SK-MEL-5 (cell line): ENCODE results near the gene CCR1. TPM values are rescaled to one million over a fixed set of nuclear protein-coding genes. Genes with fewer than 3 reads are reported as not detected.
"Not testable (repeated sequence)": the region's sequence is repeated elsewhere in the genome, so short reads cannot be mapped to it uniquely, and the experiment has no call there.

Experiments used
- DNase-seq: peaks from one replicate; pipeline ENCODE4 v3.0.0-alpha.2; 2016; ENCODE audit warnings: low read depth, low spot score
- in situ Hi-C: cut with HindIII; loops from 2 replicates; pipeline ENCODE4 v1.10.0; 2016; ENCODE audit warnings: low sequenced_read_pairs, high pct_unique_total_duplicates, low pct_unique_long_range_greater_than_20kb
- total RNA-seq: library from RNA; depleted of rRNA; stranded (reverse); fragments of >200 nt; shearing (Covaris generic); gene quantifications from 2 replicates; pipeline ENCODE4 v1.2.3, GENCODE V29; 2014

Gene CCR1
- total RNA-seq, 1 experiment from 2014 or later = 1.0 TPM

DNA sequence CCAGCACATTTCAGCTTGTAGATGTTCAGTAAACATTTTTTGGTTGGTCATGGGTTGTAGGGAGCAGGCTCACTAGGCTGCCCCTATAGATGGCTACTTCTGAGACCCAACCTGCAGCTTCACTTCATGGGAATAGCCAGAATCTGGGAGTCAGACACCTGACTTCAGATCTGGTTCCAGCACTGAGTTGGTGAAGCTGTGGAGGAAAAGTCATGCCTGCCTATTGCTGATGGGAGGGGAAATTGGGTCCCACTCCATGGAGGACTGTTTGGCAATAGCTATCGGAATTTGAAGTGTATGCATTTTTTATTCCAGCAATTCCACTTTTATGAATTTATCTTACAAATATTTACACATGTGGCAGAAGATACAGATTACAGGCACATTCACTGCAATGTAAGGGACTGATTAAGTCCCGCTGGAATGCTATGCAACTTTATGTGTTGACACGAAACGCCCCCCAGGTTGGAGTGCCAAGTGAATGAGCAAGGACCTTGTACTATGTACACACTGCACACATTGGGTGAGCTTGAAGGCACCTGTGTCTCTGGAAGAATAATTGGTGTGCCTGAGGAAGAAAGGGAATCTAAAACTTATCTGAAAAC lies 7.8 kb upstream of the CCR1 start:
- DNase-seq = no peak
- in situ Hi-C loops = no loop called here

DNA sequence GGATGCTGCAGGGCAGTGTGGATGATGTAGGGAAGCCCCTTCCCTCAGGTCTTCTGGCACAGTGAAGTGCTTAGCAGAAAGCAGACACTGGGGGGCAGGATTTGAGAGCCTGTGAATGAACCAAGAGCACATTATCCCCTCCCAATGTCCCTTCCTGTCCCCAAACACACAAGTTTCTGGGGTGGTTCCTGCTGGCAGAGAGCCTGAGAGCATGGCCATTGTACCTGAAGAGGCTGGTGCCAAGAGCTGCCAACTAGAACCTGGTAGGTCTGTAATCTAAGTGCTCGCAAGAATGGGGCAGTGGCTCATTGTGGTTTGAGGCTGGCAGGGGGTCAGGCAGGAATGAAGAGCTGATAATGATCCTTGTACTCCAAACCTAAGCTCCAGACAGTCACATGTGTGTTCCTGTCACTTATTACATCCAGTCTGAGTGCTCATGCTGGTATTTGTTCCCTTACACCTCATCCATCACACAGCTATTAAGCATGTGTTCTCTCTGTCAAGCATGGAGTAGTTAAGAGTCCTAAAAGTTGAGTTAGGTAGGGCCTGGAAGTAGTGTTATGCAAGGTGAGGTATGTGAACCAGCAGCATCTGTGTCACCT lies 6.7 kb upstream of the CCR1 start:
- peak; percentile 42 for DNase-seq
- in situ Hi-C loops = no loop called here

DNA sequence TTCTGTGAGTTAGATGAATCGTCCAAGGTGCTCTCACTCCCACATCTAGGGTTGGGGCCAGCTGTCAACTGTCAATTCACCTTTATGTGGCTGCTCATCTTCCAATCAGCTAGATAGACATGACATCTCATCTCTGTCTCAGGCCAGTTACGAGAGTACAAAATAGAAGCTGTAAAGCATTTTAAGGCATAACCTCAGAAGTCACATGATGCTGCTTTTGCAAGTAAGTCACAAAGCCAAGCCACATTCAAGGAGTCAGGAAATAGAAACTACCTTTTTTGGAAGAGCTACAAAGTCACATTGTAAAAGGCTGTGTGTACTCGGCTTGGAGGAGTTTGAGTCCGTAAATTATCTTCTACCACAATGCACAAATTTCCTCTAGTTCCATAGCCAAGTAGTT lies 5.1 kb upstream of the CCR1 start:
- in situ Hi-C loops = no loop called here
- DNase-seq = no peak

DNA sequence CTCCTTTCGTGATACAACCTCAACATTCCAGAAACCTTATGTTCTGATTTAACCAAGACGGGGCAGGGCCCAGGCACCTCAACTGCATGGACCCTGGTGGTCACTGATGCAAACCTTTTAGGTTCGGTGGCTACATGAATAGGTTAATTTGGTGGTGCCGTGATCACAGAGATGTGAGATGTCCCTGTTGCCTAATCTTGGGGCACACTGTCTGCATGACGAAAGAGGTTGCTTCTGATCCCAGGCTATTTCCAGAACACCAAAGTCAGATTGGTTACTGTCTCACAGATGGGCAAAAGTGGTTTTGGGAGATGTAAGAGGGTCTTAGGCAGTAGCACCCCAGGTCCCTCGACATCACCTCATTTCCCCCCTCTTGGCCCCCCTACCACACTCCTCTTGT lies 4.0 kb upstream of the CCR1 start:
- no peak for DNase-seq
- in situ Hi-C loops = no loop called here

DNA sequence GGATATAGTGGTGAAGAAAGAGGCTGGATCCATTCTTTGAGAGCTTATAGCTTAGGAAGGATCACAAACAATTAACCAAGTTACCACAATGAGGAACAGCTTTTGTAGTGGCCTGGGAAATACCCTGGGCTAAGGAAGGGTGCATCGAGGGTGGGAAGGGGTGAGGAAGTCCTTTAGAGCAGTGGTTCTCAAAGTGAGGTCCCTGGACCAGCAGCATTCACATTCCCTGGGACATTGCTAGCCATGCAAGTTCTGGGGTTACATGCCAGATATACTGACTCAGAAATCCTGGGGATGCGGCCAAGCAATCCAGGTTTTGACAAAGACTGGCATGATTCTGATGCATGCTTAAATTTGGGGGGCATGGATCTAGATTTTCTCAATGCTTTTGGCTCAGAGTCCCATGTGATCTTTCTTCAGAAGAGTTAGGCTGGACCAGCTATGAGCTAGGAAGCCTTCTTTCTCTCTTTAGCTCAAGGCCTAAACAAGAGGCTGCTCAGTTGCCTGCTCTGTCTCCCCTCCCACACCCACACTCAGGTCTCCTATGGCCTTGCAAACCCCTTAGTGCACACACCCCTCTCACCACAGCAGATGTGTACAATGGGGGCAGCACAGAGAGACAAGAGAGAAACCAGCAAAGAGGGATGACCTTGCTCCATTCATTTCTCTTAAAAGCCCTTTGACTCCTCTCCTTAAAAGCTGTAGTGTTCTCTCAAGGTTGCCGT lies 1.8 kb upstream of the CCR1 start:
- no peak for DNase-seq

DNA sequence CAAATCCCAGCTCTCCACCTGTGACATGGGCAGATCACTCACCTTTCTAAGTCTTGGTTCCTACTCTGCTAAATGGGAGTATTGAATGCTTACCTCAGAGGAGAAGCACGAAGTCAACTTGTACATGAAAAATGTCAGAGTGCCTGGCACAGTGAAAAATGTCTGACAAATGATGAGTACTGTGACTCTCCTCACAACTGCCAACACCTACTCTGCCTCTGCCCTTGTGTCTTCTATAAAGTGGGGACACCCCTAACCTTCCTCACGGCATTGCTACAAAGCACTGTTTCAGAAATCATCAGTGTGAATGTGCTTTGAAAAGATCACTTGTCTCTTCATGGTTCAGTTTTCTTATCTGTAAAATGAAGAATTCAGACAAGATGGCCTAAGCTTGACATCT lies 940 bp upstream of the CCR1 start:
- in situ Hi-C loops = no loop called here

More for the DNA sequence above, 1.8 kb upstream of the CCR1 start:
- in situ Hi-C loops = no loop called here

DNA sequence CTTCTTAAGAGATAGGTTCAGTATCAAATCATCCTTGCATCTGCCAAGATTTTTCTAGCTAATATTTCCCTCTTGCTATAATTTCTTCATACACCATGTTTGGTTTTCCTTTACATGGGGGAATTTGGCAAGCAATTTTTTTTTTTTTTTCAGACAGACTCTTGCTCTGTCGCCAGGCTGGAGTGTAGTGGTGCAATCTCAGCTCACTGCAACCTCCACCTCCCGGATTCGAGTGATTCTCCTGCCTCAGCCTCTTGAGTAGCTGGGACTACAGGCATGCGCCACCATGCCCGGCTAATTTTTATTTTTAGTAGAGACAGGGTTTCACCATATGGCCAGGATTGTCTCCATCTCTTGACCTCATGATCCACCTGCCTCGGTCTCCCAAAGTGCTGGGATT lies 599 bp downstream of the CCR1 start:
- in situ Hi-C loops, DNase-seq: not testable (repeated sequence)

More for the DNA sequence above, 940 bp upstream of the CCR1 start:
- no peak for DNase-seq

DNA sequence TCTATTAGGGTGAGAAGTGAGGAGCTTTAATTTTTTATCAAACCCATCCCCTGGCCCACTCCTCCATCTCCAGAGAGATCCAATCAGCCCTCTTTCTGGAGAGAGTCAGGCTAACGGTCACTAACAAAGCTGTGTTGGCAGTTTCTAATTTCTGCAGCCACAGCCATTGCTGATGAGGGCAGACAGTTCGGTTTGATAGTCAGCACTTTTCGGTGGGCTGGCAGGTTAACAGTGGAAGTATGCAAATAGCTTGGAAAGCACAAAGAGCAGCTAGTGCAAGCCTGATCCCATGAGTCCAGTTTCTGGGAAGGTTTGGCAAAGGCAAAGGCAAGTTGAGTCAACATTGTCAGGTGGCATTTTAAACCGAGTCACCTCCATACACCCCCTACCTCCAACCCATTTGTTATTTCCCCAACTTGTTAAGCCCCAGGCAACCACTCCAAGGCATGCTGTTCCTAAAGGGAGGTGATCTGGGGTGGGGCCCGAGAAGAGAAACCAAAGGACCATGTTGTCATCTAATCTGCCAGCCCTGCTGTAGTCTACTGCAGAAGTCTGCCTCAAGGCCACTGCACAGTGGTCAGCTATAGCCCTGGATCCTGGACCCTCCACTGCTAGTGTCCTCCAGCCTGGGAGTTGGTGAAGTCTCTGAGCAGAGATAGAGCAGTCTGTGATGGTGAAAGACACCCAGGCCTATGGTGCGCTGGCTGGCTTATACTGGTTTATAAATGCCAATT lies 1.7 kb downstream of the CCR1 start:
- DNase-seq = no peak

DNA sequence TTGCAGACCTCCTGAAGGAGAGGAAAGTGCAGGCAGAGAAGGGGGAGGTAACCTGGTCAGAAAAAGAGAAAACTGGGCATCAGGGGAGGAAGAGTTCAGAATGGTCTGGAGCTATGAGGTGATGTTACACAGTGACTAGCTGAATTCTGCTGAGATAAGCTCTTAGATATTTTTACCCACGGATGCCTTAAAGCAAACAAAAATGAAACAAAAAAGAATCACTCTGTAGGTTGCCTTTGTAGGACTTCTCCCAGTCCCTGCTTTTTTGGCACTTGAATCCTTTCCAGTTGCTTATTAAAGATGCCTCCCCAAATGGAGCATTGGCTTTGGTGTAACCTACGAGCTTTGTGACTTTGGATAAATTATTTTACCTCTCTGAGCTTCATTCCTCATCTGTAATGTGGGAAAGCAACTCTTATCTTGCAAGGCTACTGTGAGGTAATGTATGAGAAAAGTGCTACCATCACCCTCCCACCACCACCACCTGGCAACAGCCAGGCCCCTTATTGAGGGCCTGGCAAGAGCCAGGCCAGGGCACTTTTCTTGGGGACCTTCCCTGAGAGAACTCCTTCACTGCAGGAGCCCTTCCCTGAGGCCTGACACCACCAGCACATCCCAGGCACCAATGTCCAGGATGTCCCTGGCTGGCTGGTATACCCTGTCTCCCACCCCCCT lies 2.7 kb downstream of the CCR1 start:
- in situ Hi-C loops = no loop called here

More for the DNA sequence above, 1.7 kb downstream of the CCR1 start:
- in situ Hi-C loops = no loop called here

DNA sequence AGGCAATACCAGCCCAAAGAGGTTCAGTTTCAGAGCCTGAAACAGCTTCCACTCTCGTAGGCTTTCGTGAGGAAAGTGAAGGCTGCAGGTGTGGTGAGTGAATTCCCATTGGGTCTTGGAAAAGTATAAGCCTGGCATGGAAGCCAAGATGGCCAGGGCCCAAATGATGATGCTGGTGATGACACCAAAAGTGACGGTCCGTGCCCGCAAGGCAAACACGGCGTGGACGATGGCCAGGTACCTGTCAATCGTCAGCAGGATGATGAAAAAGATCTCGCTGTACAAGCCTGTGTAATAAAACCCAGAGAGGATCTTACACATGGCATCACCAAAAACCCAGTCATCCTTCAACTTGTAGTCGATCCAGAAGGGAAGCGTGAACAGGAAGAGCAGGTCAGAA lies 4.4 kb downstream of the CCR1 start:
- in situ Hi-C loops = no loop called here

More for the DNA sequence above, 2.7 kb downstream of the CCR1 start:
- no peak for DNase-seq

DNA sequence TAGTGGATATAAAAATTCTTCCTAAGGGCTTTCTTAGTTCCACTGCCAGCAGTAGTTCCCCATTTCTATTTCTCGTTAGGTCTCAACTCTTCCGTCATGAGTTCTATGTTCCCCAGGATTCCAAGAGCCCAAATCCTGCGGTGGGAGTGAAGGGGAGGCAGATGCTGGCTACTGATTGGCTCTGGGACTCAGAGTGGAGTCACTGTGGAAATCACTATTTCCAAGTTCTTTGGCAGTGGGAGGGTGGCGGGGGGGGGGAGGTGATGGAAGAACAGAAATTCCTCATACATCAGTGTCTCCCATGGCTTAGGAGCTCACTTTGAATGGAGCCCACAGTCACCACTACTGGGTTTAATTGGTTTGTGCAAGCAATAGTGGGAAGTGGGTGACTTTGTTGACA lies 5.6 kb downstream of the CCR1 start:
- no peak for DNase-seq
- in situ Hi-C loops = no loop called here

More for the DNA sequence above, 4.4 kb downstream of the CCR1 start:
- DNase-seq = no peak

DNA sequence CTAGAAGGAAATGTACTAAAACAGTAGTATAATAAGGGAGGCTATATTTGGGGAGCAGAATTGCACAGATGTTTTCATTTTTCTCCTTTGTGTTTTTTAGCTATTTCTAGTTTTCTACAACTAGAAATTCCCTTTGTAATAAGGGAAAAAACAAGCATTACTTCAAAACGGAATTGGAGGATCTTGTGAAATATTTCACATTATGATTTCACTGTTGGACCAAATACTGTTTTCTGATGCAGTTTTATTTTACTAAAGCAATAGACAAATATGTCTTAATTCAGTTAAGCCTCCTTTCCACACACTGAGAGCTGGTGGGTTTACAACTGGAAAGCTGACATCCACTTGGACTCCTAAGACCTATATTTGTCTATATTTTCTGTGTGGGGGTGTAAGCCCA lies 7.3 kb downstream of the CCR1 start:
- in situ Hi-C loops = no loop called here
- no peak for DNase-seq

DNA sequence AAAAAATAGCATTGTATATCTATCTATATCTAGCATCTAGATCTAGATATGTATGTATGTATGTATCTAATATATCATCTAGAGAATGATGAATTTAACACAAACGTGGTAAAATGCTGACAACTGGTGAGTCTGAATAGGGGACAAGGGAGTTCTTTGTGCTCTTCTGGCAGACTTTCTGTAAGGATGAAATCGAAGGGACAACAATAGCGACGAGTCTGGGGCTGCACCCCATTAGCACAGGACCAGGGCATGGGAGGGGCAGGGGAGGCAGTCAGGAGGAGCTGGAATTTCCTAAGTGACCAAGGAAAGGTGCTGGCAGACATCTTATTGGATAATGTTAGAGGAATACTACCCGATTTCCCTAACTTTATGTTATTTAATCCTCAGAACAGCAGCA lies 7.9 kb downstream of the CCR1 start:
- in situ Hi-C loops = no loop called here
- DNase-seq = no peak

DNA sequence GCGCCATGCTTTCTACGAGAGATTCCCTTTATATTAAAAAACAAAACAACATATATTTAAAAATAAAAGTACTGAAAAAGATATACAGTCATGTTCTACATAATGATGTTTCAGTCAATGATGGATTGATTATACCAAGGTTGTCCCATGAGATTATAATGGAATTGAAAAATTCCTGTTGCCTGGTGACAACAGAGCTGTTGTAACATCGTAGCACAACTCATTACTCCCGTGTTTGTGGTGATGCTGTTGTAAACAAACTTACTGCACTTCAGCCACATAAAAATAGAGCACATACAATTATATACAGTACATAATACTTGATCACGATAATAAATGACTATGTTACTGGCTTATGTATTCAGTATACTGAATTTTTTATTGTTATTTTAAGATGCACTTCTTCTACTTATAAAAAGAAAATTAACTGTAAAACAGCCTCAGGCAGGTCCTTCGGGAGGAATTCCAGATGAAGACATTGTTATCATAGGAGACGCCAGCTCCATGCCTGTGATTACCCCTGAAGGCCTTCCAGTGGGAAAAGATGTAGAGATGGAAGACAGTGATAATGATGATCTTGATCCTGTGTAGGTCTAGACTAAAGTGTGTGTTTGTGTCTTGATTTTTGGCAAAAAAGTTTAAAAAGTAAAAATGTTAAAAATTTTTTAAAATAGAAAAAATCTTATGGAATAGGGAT lies 11.7 kb downstream of the CCR1 start:
- in situ Hi-C loops = no loop called here
- no peak for DNase-seq

DNA sequence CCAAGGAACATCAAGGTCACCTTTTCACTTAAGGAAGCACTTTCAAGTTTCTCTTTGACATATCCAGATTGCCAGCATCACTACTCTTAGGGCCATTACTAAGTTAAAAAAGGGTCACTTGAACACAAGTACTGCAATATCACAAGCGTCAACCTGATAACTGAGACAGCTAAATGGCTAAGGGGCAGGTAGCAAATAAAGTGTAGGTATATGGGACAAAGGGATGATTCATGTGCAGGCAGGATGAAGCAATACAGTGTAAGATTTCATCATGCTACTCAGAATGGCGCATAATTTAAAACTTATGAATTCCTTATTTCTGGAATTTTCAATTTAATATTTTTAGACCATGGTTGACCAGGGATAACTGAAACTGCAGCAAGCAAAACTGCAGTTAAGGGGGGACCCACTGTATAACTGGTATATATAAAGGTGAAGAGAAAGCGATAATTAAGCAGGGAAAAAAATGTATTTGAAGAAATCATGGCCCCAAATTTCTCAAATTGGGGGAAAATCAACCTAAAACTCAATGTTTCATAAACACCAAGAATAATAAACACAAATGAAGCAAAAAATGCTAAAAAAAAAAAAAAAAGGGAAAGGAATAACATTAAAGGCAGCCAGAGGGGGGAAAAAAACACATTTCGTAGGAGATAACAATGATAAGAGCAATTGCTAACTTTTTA lies 13.1 kb downstream of the CCR1 start:
- in situ Hi-C loops = no loop called here
- no peak for DNase-seq

DNA sequence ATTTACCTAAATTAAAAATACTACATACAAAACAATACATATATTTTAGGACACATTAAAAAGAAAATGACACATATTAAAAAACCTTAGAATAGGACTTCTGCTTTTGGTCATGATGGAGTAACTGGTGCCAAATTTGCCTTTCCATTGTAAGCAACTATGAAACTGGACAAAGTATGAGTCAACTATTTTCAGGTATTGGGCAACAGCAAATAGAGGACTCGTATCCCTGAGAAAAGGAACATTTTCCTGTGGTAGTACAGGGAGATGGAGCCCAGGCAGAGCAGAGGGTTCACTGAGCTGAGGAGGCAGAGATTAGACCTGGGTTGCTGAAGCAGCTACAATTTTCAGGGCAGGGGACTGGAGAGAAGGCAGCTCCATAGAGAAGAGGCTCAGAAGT lies 14.7 kb downstream of the CCR1 start:
- DNase-seq = no peak
- in situ Hi-C loops = no loop called here

DNA sequence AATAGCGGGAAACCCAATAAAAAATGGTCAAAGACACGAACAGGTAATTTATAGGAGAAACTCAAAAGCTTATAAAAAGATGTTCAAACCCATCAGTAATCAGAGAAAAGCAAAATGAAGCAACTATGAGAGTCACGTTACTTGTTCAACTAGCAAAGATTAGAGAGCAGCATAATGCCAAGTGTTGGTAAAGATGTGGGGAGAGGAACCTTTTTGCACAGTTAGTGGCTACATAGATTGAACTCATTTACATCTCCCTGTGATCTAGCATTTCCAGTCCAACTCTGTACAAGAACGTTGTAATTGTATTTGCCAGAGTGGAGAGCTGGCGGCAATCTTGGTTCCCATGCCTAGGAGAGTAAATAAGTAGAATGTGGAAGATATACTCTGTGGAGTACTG lies 15.2 kb downstream of the CCR1 start:
- no peak for DNase-seq
- in situ Hi-C loops = no loop called here
